ENCODE results near the gene PCDHB9. TPM values are rescaled to one million over a fixed set of nuclear protein-coding genes. Genes with fewer than 3 reads are reported as not detected.
A peak's percentile ranks its signal among the peaks of the same experiment; 100 is the strongest.
"Not testable (repeated sequence)": the region's sequence is repeated elsewhere in the genome, so short reads cannot be mapped to it uniquely, and the experiment has no call there.

PCDHB9 gene
- total RNA-seq, 3 donors from 2014 or later = 2.2 to 4.6 (median 4.1) TPM

GRCh38 chr5:141155540-141156374 is 31.2 kb upstream of the PCDHB9 start:
- peaks cover 76 to 86% of the 10 kb centered on the region in 2 donors for H3K9me3 ChIP-seq
- H3K4me1 ChIP-seq = no peaks in the 10 kb centered on the region
- intact Hi-C loops (cut with DNase I; ENCODE audit: low total_unique reads) = no loop called here
- no peaks in the 10 kb centered on the region for H3K27me3 ChIP-seq
- DNase-seq (ENCODE audit: low spot score in 2 of 2) = no peak
- no peak overlapping the region for H3K4me3 ChIP-seq
- H3K27ac ChIP-seq = no peak overlapping the region
- TF ChIP-seq CTCF (IDR thresholded peaks at IDR 0.05) (no peak), POLR2AphosphoS5 (IDR thresholded peaks at IDR 0.05) (no peak), POLR2A (IDR thresholded peaks at IDR 0.05) (no peak)
- H3K36me3 ChIP-seq = no peaks in the 10 kb centered on the region

- H3K27ac ChIP-seq; H3K36me3 ChIP-seq; H3K4me3 ChIP-seq; DNase-seq (ENCODE audit: low spot score in 2 of 2); H3K27me3 ChIP-seq; H3K4me1 ChIP-seq; intact Hi-C loops (cut with DNase I; ENCODE audit: low total_unique reads): not testable (repeated sequence)
- peaks cover 60 to 83% of the 10 kb centered on the region in 2 donors for H3K9me3 ChIP-seq
Measured at GRCh38 chr5:141157356-141157755, 29.6 kb upstream of the PCDHB9 start.

GRCh38 chr5:141157901-141158300 is 29.1 kb upstream of the PCDHB9 start:
- H3K27me3 ChIP-seq; H3K4me3 ChIP-seq; H3K27ac ChIP-seq; H3K4me1 ChIP-seq; H3K36me3 ChIP-seq; DNase-seq (ENCODE audit: low spot score in 2 of 2); intact Hi-C loops (cut with DNase I; ENCODE audit: low total_unique reads): not testable (repeated sequence)
- peaks cover 59 to 83% of the 10 kb centered on the region in 2 donors for H3K9me3 ChIP-seq

GRCh38 chr5:141172381-141173204 is 14.4 kb upstream of the PCDHB9 start, which contains the start of gene PCDHB7:
TSS of gene PCDHB7 (plus strand) at chr5:141172644. CDS start at chr5:141172836, 192 bp downstream.
- TF ChIP-seq CTCF (IDR thresholded peaks at IDR 0.05) (peak in 2 of 3 donors; percentile 20 to 28), POLR2A (IDR thresholded peaks at IDR 0.05) (no peak), POLR2AphosphoS5 (IDR thresholded peaks at IDR 0.05) (no peak)
- Histone ChIP-seq H3K9me3 (peaks cover 49 to 74% of the 10 kb centered on the region in 2 donors), H3K27me3 (no peaks in the 10 kb centered on the region), H3K4me1 (no peaks in the 10 kb centered on the region), H3K27ac (no peak within 1 kb of the TSS), H3K4me3 (peak within 1 kb of the TSS; percentile 7 to 24 (median 21)), H3K36me3 (no peaks in the 10 kb centered on the region)
- intact Hi-C loops (cut with DNase I; ENCODE audit: low total_unique reads) = no loop called here
- no peak for DNase-seq (ENCODE audit: low spot score in 2 of 2)

GRCh38 chr5:141174291-141175104 is 12.5 kb upstream of the PCDHB9 start:
- Histone ChIP-seq H3K4me3 (peak overlapping the region in 1 of 3 donors; percentile 4), H3K9me3 (peaks cover 52 to 75% of the 10 kb centered on the region in 2 donors)
- H3K4me1 ChIP-seq; H3K27ac ChIP-seq; intact Hi-C loops (cut with DNase I; ENCODE audit: low total_unique reads); DNase-seq (ENCODE audit: low spot score in 2 of 2); H3K27me3 ChIP-seq; H3K36me3 ChIP-seq: not testable (repeated sequence)

- DNase-seq (ENCODE audit: low spot score in 2 of 2) = no peak
- TF ChIP-seq POLR2A (IDR thresholded peaks at IDR 0.05) (no peak), CTCF (IDR thresholded peaks at IDR 0.05) (no peak), POLR2AphosphoS5 (IDR thresholded peaks at IDR 0.05) (no peak)
- Histone ChIP-seq H3K4me3 (no peak overlapping the region), H3K27ac (no peak overlapping the region), H3K27me3 (no peaks in the 10 kb centered on the region), H3K4me1 (no peaks in the 10 kb centered on the region), H3K36me3 (no peaks in the 10 kb centered on the region), H3K9me3 (peaks cover 59 to 79% of the 10 kb centered on the region in 2 donors)
- intact Hi-C loops (cut with DNase I; ENCODE audit: low total_unique reads) = no loop called here
Measured at GRCh38 chr5:141175933-141176332, 11.0 kb upstream of the PCDHB9 start.

GRCh38 chr5:141177577-141178191 is 9.3 kb upstream of the PCDHB9 start, which contains the start of gene PCDHB8:
TSS of gene PCDHB8 (plus strand) at chr5:141177790. CDS start at chr5:141178035, 245 bp downstream.
- H3K4me1 ChIP-seq; H3K4me3 ChIP-seq; H3K36me3 ChIP-seq; H3K27ac ChIP-seq; intact Hi-C loops (cut with DNase I; ENCODE audit: low total_unique reads); H3K27me3 ChIP-seq; DNase-seq (ENCODE audit: low spot score in 2 of 2): not testable (repeated sequence)
- peaks cover 59 to 74% of the 10 kb centered on the region in 2 donors for H3K9me3 ChIP-seq

- H3K4me1 ChIP-seq; intact Hi-C loops (cut with DNase I; ENCODE audit: low total_unique reads); H3K27ac ChIP-seq; H3K4me3 ChIP-seq; DNase-seq (ENCODE audit: low spot score in 2 of 2); H3K36me3 ChIP-seq; H3K27me3 ChIP-seq: not testable (repeated sequence)
- H3K9me3 ChIP-seq = peaks cover 62 to 71% of the 10 kb centered on the region in 2 donors
Measured at GRCh38 chr5:141179371-141179770, 7.6 kb upstream of the PCDHB9 start.

All from breast epithelium (tissue), 4 donors.